HL-60 (cell line): ENCODE data around the gene PRRC2B.
A peak's percentile ranks its signal among the peaks of the same experiment; 100 is the strongest.

Experiments used
- DNase-seq, 2 experiments: peaks; one replicate each; pipeline ENCODE4 v3.0.0-alpha.2; 2010 to 2020; ENCODE audit warnings: low read depth in 1 of 2, low spot score in 1 of 2
- H3K27ac ChIP-seq: fragments of 250-450 bp; sonication (Bioruptor Pico); replicated peaks from 2 replicates; pipeline ENCODE4 v1.5.1; 2020; ENCODE audit warnings: mild to moderate bottlenecking, moderate library complexity
- H3K27me3 ChIP-seq: fragments of 250-450 bp; sonication (Bioruptor Pico); 2 replicates; pipeline ENCODE4 v1.5.1; 2021; ENCODE audit warnings: mild to moderate bottlenecking, moderate library complexity; ENCODE audit not compliant: insufficient read depth, poor library complexity, severe bottlenecking
- H3K4me3 ChIP-seq: replicated peaks from 2 replicates; pipeline ENCODE4 v1.5.1; 2011; ENCODE audit warnings: mild to moderate bottlenecking, control low read depth, low read length; ENCODE audit not compliant: insufficient read depth
- GABPA ChIP-seq: IDR thresholded peaks from 2 replicates; pipeline ENCODE4 v1.6.1; 2012; ENCODE audit warnings: low read depth
- POLR2AphosphoS5 ChIP-seq: IDR thresholded peaks from 2 replicates; pipeline ENCODE4 v1.6.1; 2012; ENCODE audit warnings: low read depth
- REST ChIP-seq: IDR thresholded peaks from 2 replicates; pipeline ENCODE4 v1.6.1; 2012; ENCODE audit warnings: low read depth; ENCODE audit not compliant: insufficient replicate concordance
- SPI1 ChIP-seq: IDR thresholded peaks from 2 replicates; pipeline ENCODE4 v1.6.1; 2012; ENCODE audit warnings: low read depth, mild to moderate bottlenecking, borderline replicate concordance
- TF ChIP-seq, protein P1 (sequence below): IDR thresholded peaks from one replicate; pipeline ENCODE4 v1.5.1; 2011; ENCODE audit warnings: low read length, control low read depth, inconsistent platforms; ENCODE audit not compliant: insufficient read depth

Gene PRRC2B

DNA sequence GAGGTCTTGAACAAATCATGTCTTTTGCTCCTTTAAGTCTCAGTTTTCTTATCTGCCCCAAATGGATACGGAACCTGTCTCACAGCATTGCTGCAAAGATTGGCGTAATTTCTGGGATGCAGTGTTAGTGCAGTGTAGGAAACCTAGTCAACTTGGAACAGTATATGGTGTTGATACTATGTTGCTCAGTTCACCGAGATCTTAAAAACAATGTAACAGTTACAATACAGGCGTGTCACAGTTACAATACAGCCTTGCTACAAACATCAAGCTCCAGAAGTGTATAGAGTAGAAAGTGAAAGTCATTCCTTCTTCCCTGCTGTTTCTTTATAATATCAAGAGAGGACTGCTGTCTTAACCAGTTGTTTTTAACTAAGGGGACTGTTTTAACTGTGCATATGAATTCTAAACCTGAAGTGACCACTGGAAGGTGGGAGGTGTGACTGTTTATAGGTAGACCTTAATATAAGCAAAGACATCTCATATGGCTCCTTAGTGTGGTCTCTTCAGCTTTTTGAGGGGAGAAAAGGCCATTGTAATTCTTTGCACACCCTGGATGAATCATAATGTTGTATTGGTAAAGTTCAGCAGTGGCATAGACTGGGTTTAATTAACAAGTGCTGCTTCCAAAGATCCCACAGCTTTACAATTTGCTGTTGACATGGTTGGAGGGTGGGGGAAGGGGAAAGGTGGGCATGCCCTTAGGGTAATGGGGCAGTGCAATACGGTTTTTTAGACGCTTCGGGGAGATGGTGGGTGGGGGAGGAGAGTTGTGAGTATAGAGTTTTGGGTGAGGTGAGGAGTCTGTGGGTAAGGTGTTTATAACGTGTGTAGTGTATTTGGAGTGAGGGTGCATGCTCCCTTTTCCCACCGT, 12.9 kb downstream of the PRRC2B start:
- H3K4me3 ChIP-seq: no peak overlapping the region
- peak overlapping the region; percentile 73 for H3K27ac ChIP-seq

GRCh38 chr9:131407717-131408195, 13.9 kb downstream of the PRRC2B start:
- no peak for TF ChIP-seq REST
- TF ChIP-seq POLR2AphosphoS5: 0 out of 2 replicates have a peak, but pooled peaks have one; percentile 24
- TF ChIP-seq SPI1: no peak
- TF ChIP-seq GABPA: no peak
- TF ChIP-seq, protein P1, sequence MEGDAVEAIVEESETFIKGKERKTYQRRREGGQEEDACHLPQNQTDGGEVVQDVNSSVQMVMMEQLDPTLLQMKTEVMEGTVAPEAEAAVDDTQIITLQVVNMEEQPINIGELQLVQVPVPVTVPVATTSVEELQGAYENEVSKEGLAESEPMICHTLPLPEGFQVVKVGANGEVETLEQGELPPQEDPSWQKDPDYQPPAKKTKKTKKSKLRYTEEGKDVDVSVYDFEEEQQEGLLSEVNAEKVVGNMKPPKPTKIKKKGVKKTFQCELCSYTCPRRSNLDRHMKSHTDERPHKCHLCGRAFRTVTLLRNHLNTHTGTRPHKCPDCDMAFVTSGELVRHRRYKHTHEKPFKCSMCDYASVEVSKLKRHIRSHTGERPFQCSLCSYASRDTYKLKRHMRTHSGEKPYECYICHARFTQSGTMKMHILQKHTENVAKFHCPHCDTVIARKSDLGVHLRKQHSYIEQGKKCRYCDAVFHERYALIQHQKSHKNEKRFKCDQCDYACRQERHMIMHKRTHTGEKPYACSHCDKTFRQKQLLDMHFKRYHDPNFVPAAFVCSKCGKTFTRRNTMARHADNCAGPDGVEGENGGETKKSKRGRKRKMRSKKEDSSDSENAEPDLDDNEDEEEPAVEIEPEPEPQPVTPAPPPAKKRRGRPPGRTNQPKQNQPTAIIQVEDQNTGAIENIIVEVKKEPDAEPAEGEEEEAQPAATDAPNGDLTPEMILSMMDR: peak; percentile 11
- H3K4me3 ChIP-seq: no peak overlapping the region
- peak in 1 of 2 experiments; percentile 77 for DNase-seq
- peak overlapping the region; percentile 73 for H3K27ac ChIP-seq
- H3K27me3 ChIP-seq: no peaks in the 10 kb centered on the region

More for the DNA sequence above, 12.9 kb downstream of the PRRC2B start:
- TF ChIP-seq REST (no peak), POLR2AphosphoS5 (no peak), SPI1 (no peak), GABPA (no peak)
- TF ChIP-seq, protein P1: no peak
- H3K27me3 ChIP-seq: no peaks in the 10 kb centered on the region
- no peak for DNase-seq

- H3K4me3 ChIP-seq: no peak overlapping the region
- TF ChIP-seq REST: no peak
- no peak for TF ChIP-seq SPI1
- TF ChIP-seq POLR2AphosphoS5: no peak
- TF ChIP-seq, protein P1: no peak
- TF ChIP-seq GABPA: no peak
- H3K27me3 ChIP-seq: no peaks in the 10 kb centered on the region
- peak in 1 of 2 experiments; percentile 41 for DNase-seq
- H3K27ac ChIP-seq: peak overlapping the region; percentile 73
Measured at GRCh38 chr9:131409458-131409992, 15.6 kb downstream of the PRRC2B start.
